Gastroesophageal sphincter (tissue), 4 donors: ENCODE data around the gene PTBP1. TPM values are rescaled to one million over a fixed set of nuclear protein-coding genes. Genes with fewer than 3 reads are reported as not detected.

ENCODE experiments used
- ATAC-seq: fragments of 150-250 bp; one replicate; pipeline ENCODE4 v1.9.1; 2016; ENCODE audit warnings: mild to moderate bottlenecking, moderate library complexity
- H3K27ac ChIP-seq, 4 donors: fragments of 200-600 bp; sonication (generic) in 3 of 4; 1 replicate in 3 of 4; 2 replicates in 1 of 4; pipeline ENCODE4 v1.5.1; 2016 to 2019
- H3K27me3 ChIP-seq: fragments of 200-600 bp; sonication (generic); one replicate; pipeline ENCODE4 v1.5.1; 2019
- H3K36me3 ChIP-seq, 2 donors: fragments of 200-600 bp; sonication (generic); one replicate each; pipeline ENCODE4 v1.5.1; 2019; ENCODE audit warnings: control low read depth in 1 of 2
- H3K4me1 ChIP-seq, 3 donors: fragments of 200-600 bp; sonication (generic); 1 replicate in 2 of 3; 2 replicates in 1 of 3; pipeline ENCODE4 v1.5.1; 2016 to 2019; ENCODE audit warnings: control low read depth in 2 of 3
- H3K4me3 ChIP-seq, 2 donors: fragments of 200-600 bp; sonication (generic); one replicate each; pipeline ENCODE4 v1.5.1; 2019; ENCODE audit warnings: mild to moderate bottlenecking in 1 of 2, moderate library complexity in 1 of 2
- H3K9me3 ChIP-seq, 3 donors: fragments of 200-600 bp; sonication (generic); one replicate each; pipeline ENCODE4 v1.5.1; 2017 to 2019; ENCODE audit warnings: control low read depth in 2 of 3
- EP300 ChIP-seq: sonication (generic); formaldehyde crosslinking; IDR thresholded peaks from one replicate; pipeline ENCODE4 v1.6.1; 2017; ENCODE audit warnings: antibody characterized with exemption, mild to moderate bottlenecking
- POLR2A ChIP-seq, 2 donors: fragments of 450-650 bp; IDR thresholded peaks; one replicate each; pipeline ENCODE4 v1.6.1; 2017; ENCODE audit warnings: antibody characterized with exemption in 2 of 2, mild to moderate bottlenecking in 2 of 2, moderate library complexity in 1 of 2
- POLR2AphosphoS5 ChIP-seq: sonication (generic); formaldehyde crosslinking; IDR thresholded peaks from one replicate; pipeline ENCODE4 v1.6.1; 2017; ENCODE audit warnings: antibody characterized with exemption
- WGBS, 2 donors: methylation state at CpG; one replicate each; pipeline ENCODE4 v1.1.5; 2018; ENCODE audit warnings: low coverage in 1 of 2; 5-methylcytosine and 5-hydroxymethylcytosine counted together
- total RNA-seq, 4 donors: library from RNA; depleted of rRNA; stranded (reverse); fragments of >200 nt; gene quantifications; one replicate each; pipeline ENCODE4 v1.1.0, GENCODE V29; 2016
- TF ChIP-seq, protein P1 (sequence below), 4 experiments: fragments of 200-600 bp in 2 of 4; fragments of 450-650 bp in 2 of 4; sonication (generic) in 1 of 4; IDR thresholded peaks; one replicate each; pipeline ENCODE4 v1.5.1; 2017 to 2019; ENCODE audit warnings: antibody characterized with exemption in 4 of 4, mild to moderate bottlenecking in 2 of 4, moderate library complexity in 2 of 4

The PTBP1 gene
- total RNA-seq, 4 donors from 2014 or later: 68.6 to 95.6 (median 79.3) TPM

DNA sequence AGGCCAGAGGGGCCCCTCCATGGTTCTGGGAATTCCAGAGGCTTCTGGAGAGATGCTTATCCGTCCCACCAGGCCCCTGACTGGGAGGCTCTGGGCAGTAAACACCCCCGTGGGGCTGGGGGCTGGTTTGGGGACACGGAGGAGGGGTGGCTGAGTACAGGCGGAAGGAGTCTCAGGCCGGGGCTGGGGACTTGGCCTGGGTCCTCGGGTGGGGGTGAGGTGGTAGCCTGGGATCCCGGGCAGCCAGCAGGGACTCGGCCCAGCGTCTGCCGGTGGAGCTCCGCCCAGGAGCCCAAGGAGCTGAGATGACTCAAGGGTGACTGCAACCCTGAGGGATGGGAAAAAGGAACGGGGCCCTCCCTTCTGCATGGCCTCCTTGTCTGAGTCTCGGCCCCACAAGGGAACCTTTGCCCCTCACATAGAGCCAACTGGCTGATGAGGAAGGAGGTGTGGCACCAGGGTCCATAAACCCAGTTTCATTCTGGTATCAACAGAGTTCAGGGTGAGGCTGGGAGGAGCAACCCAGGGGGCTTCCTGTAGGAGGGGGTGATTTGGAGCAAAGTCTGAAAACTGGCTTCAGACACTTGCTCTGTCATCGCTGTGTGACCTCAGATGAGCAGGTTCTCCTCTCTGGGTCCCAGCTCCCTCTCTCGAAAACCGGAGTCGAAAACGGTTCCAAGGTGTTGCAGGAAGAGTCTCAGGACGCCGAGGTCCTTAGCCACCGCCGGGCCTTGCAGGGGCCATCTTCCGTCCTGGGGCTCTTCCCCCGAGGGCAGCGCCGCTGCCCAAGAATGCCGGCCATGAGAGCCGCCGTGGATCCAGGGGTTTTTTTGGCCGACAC, 45.5 kb upstream of the PTBP1 start:
- ATAC-seq: peak; percentile 29
- Histone ChIP-seq H3K4me1 (no peaks in the 10 kb centered on the region), H3K4me3 (no peak overlapping the region), H3K27ac (no peak overlapping the region), H3K27me3 (peaks cover 53% of the 10 kb centered on the region), H3K9me3 (peaks cover 0 to 16% (median 2%) of the 10 kb centered on the region in 3 donors), H3K36me3 (peaks cover 0 to 15% of the 10 kb centered on the region in 2 donors)
- WGBS, 2 donors: 73% methylated on average over 2 of the region's 30 CpGs; no CpG with 5 or more reads in 1 of the 2 donors
- TF ChIP-seq POLR2AphosphoS5: no peak
- TF ChIP-seq EP300: no peak
- TF ChIP-seq, protein P1, sequence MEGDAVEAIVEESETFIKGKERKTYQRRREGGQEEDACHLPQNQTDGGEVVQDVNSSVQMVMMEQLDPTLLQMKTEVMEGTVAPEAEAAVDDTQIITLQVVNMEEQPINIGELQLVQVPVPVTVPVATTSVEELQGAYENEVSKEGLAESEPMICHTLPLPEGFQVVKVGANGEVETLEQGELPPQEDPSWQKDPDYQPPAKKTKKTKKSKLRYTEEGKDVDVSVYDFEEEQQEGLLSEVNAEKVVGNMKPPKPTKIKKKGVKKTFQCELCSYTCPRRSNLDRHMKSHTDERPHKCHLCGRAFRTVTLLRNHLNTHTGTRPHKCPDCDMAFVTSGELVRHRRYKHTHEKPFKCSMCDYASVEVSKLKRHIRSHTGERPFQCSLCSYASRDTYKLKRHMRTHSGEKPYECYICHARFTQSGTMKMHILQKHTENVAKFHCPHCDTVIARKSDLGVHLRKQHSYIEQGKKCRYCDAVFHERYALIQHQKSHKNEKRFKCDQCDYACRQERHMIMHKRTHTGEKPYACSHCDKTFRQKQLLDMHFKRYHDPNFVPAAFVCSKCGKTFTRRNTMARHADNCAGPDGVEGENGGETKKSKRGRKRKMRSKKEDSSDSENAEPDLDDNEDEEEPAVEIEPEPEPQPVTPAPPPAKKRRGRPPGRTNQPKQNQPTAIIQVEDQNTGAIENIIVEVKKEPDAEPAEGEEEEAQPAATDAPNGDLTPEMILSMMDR (IDR thresholded peaks at IDR 0.05): no peak
- TF ChIP-seq POLR2A (IDR thresholded peaks at IDR 0.05): no peak

DNA sequence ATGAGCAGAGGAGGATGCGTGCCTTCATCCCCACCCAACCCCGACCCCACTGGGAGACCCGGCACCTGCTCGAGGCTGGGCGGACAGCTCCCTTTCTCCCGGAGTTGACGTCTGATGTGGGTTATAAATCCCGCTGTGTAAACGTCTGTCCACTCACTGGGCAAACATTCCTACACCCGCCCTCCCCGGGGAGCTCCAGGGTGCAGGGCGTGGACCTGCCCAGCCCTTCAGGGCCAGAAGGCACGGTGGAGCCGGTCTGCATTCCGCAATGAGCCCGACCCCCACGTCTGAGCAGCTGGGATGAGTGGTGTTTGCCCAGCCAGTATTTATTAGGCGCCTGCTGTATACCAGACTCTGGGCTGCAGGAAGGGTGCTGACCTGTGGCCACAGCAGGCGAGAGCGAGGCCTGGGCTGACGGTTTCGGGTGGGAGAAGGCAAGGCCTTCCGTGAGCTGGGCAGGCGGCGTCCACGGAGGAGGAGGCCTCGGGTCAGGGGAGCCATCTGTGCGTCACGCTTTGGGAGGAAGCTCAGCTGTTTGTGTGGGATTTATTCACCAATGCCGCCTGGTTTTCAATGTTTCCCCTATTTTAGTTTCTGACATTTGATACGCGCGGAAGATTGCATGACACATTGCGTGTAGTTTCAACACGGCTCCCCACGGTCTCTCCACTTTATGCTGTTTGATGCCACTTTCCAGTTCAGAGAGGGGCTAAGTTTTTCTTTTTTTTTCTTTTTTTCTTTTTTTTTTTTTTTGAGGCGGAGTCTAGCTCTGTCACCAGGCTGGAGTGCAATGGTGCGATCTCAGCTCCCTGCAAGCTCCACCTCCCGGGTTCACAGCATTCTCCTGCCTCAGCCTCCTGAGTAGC, 44.4 kb upstream of the PTBP1 start:
- H3K36me3 ChIP-seq: peaks cover 0 to 3% of the 10 kb centered on the region in 2 donors
- 39 to 54% methylated on average over 5 to 18 of the region's 39 CpGs for WGBS, 2 donors
- H3K4me1 ChIP-seq: no peaks in the 10 kb centered on the region
- peaks cover 0 to 10% (median 0%) of the 10 kb centered on the region in 3 donors for H3K9me3 ChIP-seq
- TF ChIP-seq POLR2A (IDR thresholded peaks at IDR 0.05) (no peak), POLR2AphosphoS5 (no peak), EP300 (no peak)
- TF ChIP-seq, protein P1 (IDR thresholded peaks at IDR 0.05): no peak
- no peak overlapping the region for H3K4me3 ChIP-seq
- H3K27me3 ChIP-seq: peaks cover 47% of the 10 kb centered on the region
- peak; percentile 64 for ATAC-seq
- peak overlapping the region in 3 of 4 donors; percentile 42 to 57 (median 54) for H3K27ac ChIP-seq

DNA sequence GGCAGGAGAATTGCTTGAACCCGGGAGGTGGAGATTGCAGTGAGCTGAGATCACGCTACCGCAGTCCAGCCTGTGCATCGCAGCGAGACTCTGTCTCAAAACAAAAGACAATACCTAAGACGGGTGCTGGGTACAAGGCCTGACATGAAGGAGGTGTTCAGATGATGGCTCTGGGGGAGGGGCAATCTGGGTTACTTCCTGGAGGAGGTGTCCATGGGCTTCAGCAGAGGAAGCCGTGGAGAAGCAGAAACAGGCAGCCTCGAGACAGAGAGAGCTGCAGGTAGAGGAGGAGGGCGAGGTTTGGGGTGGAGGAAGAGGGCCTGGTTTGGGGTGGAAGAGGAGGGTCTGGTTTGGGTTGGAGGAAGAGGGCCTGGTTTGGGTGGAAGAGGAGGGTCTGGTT, 42.7 kb upstream of the PTBP1 start:
- no peaks in the 10 kb centered on the region for H3K36me3 ChIP-seq
- TF ChIP-seq, protein P1 (IDR thresholded peaks at IDR 0.05): no peak
- TF ChIP-seq POLR2AphosphoS5 (no peak), EP300 (no peak), POLR2A (IDR thresholded peaks at IDR 0.05) (no peak)

DNA sequence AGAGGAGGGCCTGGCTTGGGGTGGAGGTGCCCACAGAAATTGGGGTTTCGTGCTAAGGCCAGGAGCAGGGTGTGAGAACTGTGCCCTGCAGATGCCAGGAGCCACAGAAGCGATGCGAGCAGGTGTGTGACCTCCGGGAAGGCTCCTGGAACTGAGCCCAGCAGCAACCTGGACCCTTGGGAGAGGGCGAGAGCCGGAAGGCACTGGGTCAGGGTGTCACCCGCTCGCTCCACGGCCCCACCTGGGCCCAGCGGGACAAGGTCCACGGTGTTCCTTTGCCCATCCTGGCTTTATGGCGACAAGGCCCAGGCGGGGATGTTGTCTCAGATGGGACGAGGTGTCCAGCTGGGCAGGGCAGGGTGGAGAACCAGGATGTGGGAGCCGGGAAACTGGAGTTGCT, 42.2 kb upstream of the PTBP1 start:
- Histone ChIP-seq H3K4me1 (no peaks in the 10 kb centered on the region), H3K4me3 (no peak overlapping the region), H3K27me3 (peaks cover 29% of the 10 kb centered on the region), H3K27ac (no peak overlapping the region), H3K36me3 (no peaks in the 10 kb centered on the region), H3K9me3 (peaks cover 0 to 26% (median 0%) of the 10 kb centered on the region in 3 donors)
- TF ChIP-seq POLR2AphosphoS5: no peak
- TF ChIP-seq POLR2A (IDR thresholded peaks at IDR 0.05): no peak
- TF ChIP-seq, protein P1 (IDR thresholded peaks at IDR 0.05): no peak
- no peak for TF ChIP-seq EP300
- WGBS, 2 donors: 96% methylated on average over 4 of the region's 15 CpGs; no CpG with 5 or more reads in 1 of the 2 donors
- ATAC-seq: no peak

More for the DNA sequence above, 42.7 kb upstream of the PTBP1 start:
- Histone ChIP-seq H3K4me1 (no peaks in the 10 kb centered on the region), H3K9me3 (peaks cover 0 to 22% (median 0%) of the 10 kb centered on the region in 3 donors), H3K27ac (no peak overlapping the region), H3K4me3 (no peak overlapping the region), H3K27me3 (peaks cover 32% of the 10 kb centered on the region)
- WGBS, 2 donors: 77 to 91% methylated on average over 4 to 9 of the region's 9 CpGs
- ATAC-seq: no peak
